GM18517 (cell line): ENCODE measurements around the gene RAB3C.

Experiments used
- ATAC-seq: cut with Tn5 transposase; IDR thresholded peaks from one replicate; pipeline ENCODE4 v1.9.1; 2021; ENCODE audit warnings: mild to moderate bottlenecking, moderate library complexity; ENCODE audit not compliant: unreplicated experiment

The RAB3C gene

DNA sequence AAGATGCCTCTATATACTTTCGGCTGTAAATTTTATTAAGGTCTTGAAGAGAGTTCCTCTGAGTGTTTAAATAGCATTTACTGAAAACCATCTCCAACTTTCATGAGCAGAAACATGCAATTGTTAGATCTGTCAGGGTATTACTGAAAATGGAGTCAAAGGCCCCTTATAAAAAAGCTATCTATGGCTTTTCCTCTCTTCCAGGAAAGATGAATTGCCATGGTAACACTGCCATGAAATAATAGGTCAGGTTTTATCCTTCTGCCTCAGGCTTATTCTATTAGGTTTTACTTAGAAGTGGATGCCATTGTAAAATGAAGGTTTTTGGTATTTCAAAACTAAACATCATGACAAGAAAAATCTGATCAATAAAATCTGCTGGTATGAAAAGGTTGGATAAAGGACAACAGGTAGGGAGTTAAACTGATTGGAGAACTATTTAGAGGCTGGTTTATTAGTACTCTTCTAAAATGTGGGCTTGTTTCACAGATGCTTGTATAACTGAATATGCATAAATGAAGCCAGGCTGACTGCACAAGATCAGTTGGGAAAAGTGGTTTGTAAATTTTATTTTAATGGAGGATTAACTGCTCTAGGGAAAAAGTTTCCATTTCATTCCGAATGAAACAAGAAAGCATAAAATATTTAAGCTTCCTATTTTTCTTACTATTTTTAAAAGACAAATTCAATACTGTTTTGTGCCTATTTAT is 135.5 kb downstream of the RAB3C start:
- no peak for ATAC-seq

DNA sequence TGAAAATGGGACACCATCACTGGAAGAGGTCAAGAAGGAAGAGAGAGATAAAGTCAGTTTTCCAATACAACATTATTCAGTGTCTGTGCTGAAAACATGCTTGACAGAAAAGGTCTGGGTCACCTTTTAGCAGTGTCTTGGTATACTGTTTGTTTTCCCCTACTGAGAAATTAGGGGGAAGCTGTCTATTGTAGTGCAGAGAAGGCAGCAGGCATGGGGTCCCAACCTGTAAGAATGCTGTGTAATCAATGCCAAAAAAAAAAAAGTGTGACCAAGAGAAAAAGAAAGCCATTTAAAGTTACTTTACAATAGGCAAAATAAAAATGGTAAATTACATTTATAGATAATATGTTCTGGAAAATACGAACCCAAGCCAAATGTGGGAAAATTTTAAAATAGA is 139.3 kb downstream of the RAB3C start:
- ATAC-seq: no peak

GRCh38 chr5:58724992-58725391 is 142.1 kb downstream of the RAB3C start:
- no peak for ATAC-seq

- no peak for ATAC-seq
Measured at GRCh38 chr5:58731641-58732040, 148.8 kb downstream of the RAB3C start.

- ATAC-seq: no peak
Measured at GRCh38 chr5:58735637-58736036, 152.8 kb downstream of the RAB3C start.

- ATAC-seq: no peak
Measured at GRCh38 chr5:58736214-58736613, 153.3 kb downstream of the RAB3C start.

DNA sequence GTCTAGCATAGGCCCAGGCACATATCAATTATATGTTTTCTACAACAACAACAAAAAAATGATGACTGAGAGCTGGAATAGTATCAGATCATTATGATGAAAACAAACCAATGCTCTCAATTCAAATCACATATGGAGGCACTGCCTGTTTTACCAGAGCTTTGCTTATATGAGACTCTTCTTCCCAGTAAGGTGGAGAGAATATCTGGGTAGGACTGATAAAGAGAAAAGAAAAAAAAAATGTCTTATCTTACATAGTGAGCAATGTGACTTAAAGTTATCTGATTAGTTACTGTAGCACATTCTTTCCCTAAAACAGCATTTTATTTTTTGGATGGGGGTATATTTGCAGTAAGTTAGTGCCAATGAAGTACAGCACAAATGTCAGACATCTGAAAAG is 154.8 kb downstream of the RAB3C start:
- ATAC-seq: no peak

GRCh38 chr5:58738336-58738735 is 155.5 kb downstream of the RAB3C start:
- no peak for ATAC-seq

GRCh38 chr5:58739051-58739450 is 156.2 kb downstream of the RAB3C start:
- ATAC-seq: no peak

GRCh38 chr5:58740956-58741355 is 158.1 kb downstream of the RAB3C start:
- no peak for ATAC-seq

DNA sequence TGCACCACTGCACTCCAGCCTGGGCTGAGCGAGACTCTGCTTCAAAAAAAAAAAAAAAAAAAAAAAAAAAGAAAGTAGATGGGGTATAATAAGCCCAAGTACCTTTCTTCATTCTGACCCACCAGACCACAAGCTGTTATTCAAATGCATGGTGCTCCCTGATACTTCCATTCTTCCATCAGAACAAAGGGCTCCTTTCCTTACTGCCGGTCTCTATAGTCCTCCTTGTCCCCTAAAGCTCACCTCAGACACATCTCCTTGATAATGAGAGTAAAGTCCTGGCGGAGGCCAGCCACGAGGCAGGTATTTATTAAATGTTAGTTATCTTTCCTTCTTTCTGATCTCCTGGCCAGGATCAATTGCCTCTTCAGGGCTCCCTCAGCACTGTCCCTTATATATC is 162.5 kb downstream of the RAB3C start:
- no peak for ATAC-seq

DNA sequence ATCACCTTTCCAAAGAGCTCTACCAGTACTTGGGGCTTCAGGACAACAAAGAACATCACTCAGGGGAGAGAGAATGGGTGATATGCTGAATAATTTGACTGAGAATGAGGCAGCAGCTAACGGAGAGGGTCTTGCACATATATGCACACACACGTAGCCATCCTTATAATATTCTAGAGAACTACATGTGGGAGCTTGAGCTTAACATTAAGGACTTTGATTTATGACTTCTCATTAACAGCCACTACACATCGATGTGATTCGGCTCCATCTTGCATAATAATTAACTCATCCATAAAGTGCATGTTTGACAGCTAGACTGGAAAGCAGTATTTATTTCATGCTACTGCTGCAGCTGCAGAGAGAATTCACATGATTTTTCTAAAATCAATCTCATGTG is 163.4 kb downstream of the RAB3C start:
- no peak for ATAC-seq

GRCh38 chr5:58750036-58750435 is 167.2 kb downstream of the RAB3C start:
- ATAC-seq: no peak

GRCh38 chr5:58751222-58751837 is 168.5 kb downstream of the RAB3C start:
- ATAC-seq: no peak

GRCh38 chr5:58752104-58752503 is 169.2 kb downstream of the RAB3C start:
- ATAC-seq: no peak

DNA sequence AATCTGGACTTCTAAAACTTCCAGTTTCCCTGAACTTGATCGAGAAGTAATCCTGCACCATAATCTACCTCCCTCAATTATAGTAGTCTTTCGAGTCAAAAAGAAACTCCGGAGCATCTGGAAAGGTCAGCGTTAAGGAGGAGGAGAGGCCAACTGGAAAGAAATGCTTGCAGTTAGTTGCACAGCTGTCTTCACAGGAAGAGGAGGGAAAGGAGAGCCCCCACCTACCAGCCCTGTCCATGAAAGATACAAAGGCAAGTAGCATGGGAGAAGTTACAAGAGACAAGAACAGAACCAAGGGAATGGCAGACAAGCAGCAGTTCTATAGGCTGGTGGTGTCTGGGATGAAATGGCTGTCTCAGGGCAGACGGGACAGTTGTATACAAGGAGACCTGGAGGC is 170.6 kb downstream of the RAB3C start:
- no peak for ATAC-seq

GRCh38 chr5:58754250-58754649 is 171.4 kb downstream of the RAB3C start:
- ATAC-seq: no peak

GRCh38 chr5:58755397-58755796 is 172.5 kb downstream of the RAB3C start:
- ATAC-seq: no peak

DNA sequence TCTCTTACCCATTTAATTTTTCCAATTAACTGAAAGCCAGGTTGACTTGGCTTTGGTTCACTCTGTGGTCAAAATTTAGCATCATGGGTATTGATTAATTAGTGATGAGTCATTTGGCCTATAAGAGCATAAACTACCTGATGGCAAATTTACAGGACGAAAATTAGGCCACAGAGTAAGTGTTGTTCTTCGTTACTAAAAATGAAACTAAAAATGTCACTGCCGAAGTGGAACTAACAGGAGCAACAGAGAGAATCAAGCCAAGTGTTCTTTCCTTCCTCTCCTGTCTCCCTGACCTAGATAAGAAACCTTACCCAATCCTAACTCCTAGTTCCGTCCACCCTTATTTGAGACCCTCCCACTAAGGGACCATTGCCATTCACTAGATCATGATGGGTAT is 176.9 kb downstream of the RAB3C start:
- peak; percentile 98 for ATAC-seq

DNA sequence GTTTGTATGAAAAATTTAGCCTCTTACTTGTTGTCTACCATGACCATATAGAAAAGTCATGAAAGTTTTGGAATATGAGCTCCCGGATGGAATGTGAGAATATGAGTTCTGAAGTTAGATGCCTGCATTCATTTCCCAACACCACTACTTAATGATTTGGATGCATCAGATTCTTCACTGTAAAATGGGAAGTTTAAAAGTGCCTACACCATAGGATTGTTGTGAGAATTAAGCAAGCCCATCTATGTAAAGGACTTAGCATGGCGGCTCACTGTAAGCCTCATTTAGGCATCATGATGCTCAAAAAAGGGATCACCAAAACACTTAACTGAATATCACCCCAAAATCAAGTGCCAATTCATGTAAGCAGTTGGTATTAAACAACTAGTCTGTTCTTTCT is 177.3 kb downstream of the RAB3C start:
- ATAC-seq: no peak

DNA sequence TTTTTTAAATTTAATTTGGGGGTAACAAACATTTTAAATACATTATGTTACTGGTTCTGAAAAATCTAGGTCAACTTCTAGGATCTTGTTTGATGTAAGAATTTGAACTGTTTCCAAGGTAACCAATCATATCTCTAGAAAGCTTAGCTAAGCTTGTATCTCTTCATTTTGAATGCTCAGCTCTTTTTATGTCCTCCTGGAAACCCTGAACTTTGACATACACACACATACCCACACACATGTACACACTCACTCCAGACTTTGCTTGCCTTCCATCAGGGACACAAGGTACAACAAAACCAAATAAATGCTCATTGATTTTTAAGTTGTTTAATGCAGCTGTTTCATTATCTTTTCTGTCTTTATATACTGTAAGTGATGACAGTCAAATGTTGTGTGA is 178.5 kb downstream of the RAB3C start:
- no peak for ATAC-seq

GRCh38 chr5:58763390-58763789 is 180.5 kb downstream of the RAB3C start:
- no peak for ATAC-seq

- ATAC-seq: no peak
Measured at GRCh38 chr5:58764199-58764598, 181.3 kb downstream of the RAB3C start.
